ENCODE data around the gene NID2.

The NID2 gene

DNA sequence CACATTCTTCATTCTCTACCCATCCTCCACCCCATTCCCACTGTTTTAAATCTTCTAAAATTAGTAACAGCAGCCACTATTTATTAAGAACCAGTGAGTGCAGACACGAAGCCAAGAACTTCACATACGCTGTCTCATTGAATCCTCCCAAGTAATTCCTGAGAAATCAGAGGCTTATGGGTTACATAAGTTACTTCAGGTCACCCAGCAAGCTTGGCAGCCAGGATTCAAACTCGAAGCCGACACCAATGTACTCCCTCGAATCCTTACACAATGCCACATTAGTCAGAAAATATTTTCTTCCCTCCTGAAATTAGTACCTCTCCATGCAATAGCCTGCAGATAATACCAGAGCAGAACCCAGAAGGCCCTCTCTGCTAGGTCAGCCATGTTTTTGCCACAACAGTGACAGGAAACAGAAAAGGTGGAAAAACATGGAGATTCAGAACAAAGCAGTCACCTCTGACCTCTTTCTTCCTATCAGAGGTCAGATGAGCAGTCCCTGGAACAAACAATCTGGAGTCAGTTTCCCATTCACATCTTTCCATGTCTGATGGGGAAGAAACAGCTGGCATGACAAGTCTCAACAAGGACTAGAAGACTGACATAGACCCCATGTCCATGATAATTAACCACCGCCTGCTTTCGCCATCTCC is 16.4 kb downstream of the NID2 start:
- no peak for DNase-seq

DNA sequence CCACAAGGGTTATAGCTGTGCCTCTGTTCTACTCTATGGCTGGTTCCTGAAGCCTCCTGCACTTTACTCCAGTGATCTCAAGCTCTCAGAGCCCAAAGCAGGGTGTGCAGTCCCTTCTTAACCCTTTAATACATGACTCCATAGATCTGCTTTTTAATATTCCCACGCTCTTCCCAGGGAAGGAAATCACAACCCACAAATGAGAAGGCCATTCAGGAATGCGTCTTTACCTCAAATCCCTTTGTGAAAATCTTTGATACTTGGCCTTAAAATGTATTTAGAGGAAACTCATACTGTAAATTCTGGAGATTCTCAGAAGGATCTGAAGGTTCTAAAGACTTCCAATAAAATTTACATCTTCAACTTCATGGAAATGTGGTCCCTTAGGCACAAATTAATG is 17.0 kb downstream of the NID2 start:
- DNase-seq: no peak

DNA sequence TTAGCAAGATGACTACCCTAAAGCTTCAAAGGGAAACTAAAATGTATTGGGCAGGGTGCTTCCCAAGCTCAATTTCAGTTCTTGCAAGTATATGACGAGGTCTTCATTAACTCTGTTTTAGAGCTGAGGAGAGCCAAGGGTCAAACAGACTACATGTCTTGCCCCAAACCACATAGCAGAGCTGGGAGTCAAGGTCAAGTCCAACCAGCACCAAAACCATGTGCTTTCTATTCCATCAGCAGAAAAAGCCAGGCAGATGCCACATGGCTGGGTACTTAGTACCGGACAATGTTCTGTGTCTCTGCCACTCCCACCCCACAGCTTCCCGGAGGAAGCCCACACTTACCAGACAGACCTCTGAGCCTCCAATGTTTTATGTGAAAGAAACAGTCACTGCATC is 17.6 kb downstream of the NID2 start:
- DNase-seq: no peak

DNA sequence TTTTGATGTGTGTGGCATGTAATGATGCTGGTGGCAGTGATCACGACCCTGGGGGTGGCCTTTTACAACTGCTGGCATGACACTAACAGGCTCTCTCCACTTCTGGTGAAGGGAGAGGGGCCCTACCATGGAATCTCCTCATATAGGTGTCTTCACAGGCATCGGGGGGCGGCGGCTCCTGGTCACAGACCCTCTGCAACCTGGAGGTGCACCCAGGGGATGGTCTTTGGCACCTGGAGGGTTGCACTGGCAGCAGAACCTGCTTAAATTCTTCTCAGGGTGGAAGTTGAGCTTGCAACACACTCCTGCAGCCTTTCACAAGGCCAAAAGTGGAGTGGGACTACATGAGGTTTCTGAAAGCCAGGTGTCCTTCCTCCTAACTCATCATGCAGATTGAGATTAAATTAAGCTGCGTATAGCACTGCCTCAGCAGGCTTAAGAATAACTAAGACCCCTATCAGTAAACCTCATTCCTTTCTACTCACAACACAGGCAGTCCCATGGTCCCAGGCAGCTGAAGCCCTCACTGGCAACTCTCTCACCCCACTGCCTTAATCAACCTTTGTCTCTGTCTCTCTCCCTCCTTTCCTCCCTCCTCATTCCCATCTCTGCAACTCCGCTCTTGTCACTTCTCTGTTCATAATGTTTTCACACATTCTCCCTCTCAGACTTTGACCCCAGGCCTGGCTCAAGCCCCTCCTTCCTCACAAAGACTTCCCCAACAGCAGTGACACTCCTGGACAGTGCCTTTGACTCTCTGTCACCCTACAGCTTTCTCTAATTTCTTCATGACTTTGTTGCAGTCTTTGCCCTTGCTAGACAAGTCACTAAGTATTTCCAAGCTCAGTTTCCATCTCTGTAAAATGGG is 18.9 kb downstream of the NID2 start:
- DNase-seq: no peak

DNA sequence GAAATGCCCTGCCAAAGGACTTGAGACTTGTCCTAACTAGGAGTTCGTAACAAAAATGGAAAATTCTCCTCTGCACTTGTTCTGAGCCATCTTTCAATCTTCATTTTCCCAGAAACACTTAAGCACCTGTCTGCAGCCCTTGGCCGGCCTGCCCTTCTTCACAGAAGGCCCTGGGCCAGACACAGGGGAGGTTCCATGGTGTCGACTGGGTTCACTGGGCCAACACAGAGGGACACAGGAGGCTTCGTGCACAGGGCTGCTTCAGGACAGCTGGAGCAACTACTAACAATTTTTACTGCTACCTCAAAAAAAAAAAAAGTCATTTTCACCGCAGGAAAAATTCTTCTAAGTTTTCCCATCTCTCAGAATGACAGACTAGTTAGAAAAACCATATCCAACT is 19.6 kb downstream of the NID2 start:
- DNase-seq: no peak

DNA sequence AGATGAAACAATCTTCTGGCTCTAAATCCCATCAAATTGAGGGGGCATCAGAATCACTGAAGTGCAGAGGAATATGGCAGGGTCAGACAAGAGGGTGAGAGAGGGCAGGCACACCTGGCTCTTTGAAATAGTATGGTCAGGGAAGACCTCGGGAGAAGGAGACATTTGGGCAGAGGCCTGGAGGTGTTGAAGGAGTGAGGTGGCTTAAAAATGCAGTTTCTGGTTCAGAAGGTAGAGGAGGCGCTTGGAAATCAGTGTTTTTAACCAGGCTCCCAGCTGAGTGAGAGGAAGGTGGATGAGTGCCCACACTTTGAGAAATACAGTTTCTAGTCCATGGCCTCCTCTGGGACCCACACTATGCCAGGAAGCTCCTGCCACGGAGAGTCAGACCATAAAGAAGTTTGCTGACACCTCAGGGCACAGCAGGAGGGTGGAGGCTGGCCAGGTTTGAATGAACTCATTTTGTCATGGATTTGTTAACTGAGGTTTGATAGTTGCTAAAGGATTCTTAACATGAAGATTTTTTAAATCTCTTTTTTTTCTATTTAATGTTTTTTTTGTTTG is 20.1 kb downstream of the NID2 start:
- DNase-seq: no peak

DNA sequence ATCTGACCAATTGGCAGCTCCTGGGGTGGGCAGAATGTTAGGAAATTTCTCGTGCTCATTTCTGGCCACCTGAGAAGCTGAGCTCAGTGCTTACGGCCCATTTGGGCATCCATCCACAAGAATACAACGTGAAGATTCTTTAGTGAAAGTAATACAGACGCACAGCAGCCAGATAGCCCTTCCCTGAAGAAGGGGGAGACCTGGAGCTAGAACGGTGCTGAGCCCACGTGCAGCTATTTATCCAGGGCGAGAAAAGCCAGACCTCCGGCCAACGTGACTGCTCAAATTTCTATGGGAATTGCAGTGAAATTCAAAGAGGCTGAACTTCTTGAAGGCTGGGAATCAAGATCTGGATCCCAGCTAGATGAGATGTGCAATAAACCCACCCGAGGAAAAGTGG is 20.7 kb downstream of the NID2 start:
- DNase-seq: no peak

DNA sequence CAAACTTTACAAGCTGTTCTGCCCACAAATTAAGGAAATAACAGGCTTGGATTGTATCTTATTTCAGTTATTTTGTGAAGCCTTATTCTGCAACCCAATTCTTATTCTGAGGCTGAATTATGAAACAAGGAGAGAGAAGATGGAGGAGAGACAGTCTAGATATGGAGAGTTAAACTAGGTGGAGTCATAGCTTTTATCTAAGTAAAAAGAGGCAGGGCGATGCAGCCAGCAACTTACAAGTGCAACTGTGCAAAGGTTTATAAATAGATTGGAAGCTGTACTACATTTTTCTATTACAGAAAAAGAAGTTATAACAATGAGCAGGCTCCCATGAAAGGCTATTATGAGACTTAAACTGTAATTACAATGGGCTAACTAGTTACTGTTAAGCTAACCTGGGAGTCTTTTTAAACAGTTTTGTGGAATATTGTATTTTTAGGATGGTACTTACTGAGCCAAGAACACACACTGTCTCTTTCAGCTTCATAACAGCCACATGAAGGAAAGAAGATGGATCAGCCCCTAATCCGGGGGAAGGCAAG is 22.4 kb downstream of the NID2 start:
- DNase-seq: no peak

DNA sequence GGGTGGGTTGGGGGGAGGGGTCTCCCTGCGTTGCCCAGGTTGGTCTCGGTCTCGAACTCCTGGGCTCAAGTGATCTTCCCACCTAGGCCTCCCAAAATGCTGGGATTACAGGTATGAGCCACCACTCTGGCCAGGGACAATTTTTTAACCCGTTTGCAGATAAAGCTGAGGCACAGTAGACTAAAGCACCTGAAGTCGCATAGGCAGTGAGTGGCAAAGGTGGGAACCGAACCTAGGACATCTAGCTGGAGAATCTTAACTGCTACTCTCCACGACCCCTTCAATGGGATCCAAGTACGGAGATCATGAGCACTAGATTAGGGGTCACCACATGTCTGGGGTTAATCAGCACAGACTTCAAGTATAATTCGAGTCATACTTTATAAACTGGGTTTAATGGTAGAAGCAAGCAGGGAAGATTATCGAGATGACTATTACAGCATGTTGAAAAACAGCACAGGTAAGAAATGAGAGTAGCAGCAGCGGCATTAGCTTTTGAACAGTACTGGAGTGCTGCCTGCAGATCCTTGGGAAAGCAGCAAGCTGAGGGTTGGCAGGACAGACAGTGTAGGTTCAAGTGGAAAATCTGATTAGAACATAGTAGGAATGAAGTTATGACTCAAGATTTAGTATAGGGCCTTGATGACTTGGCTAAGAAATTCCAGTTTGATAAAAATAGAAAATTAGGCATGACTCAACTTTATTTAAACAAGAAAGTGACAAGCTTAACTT is 23.9 kb downstream of the NID2 start:
- DNase-seq: no peak

DNA sequence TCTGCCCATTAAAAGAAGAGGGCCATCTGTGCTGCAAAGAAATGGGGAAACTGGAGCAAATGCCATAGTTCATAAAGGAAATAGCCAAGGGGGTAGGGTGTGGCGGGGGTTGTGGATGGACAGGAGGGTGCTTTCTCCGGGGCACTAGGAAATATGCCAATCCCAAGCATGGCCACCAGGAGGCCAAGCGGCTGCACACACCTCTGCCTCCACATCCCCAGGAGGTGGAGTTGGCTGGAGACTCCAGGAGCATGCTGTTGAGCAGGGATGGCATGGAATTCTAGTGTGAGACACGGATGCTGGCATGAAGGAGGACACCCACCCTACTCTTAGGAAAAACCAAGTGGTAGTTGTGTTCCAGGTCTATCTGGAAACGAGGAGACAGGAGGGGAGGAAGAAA is 25.2 kb downstream of the NID2 start:
- DNase-seq: no peak

DNA sequence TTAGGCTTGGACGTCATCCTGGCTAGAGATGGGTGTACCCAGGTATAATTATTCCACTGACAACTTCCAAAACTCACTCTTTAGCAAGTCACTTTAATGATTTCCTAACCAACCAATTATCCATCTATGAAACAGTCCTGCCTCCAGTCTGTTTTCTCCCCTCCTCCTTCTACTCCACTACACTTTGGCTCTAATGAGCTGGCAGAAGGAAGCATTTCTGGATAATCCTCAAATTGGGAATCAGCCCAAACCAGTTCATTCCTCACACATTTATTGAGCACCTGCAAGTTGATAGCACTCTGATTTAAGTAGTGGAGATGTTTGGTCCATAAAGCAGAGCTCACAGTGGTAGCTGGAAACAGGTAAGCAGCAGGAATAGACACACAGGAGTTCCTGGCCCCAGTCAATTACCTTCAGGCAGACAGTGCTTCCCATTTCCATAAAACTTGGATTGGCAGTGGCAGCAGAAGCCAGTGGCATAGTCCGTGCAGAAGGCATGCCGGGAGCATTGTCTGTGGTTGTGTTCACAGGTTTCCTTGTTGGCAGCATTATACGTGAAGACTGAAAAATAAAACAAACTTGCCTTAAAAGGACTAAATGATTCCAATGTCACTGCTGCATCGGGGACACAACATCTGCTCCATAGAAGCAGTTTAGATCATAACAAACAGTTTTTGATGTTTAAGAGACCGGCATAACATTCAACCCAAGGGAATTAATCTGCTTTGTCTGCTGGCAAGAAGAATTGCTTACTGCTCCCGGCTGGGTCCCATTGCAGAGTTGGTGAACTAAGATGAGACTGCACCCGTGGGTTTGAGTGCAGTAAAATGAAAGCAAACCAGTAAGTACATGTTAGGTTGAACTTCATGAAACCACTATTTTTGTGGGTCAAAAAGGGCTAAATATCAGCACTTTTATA is 26.2 kb downstream of the NID2 start:
- DNase-seq: peak; percentile 22

DNA sequence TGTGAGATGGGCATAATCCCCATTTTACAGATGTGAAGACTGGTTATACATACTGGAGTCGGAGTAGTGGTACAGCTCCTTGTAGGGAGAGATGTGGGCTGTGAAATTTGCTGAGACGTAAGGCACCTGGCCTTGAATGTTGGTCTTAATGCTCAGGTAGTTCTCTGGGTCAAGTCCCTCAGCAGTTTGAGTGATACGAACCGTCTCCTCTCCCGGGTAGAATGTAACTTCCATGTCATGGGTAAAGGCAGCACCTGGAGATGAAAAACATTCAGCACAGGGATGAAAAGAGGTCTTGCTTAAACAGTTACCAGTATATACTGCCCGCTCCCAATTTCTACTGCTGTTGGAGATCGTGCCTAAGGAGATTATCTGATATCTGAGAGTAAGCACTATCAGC is 28.3 kb downstream of the NID2 start:
- DNase-seq: no peak

DNA sequence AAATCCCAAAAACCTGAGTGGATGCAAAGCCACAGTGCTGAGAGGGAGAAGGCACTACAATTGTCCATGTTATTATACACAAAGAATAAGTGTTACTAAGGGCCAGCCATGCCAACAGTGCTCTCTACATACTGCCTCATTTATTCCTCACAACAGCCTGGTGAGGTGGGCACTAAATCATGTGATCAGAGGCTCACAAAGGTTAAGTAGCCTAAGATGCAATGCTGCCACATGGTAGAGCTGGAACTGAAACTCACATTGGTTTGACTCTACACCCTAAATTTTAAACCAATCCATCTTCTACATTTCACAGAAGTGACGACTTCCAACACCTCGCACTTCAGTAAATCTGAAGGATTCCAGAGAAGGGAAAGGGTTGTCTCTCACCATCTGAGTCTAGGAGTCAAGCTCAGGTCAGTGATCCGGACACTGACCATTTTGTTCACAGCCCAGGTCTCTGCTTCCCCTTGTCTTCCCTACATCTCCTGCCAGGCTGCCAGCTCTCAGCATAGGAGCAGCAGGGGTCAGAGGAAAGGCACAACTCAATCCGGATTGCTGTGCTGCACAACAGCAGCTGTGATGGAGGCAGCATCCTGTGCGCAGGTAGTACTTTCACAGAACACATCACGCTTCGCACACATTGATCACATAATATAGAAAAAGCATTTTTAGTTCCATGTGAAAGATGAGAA is 29.6 kb downstream of the NID2 start:
- no peak for DNase-seq

DNA sequence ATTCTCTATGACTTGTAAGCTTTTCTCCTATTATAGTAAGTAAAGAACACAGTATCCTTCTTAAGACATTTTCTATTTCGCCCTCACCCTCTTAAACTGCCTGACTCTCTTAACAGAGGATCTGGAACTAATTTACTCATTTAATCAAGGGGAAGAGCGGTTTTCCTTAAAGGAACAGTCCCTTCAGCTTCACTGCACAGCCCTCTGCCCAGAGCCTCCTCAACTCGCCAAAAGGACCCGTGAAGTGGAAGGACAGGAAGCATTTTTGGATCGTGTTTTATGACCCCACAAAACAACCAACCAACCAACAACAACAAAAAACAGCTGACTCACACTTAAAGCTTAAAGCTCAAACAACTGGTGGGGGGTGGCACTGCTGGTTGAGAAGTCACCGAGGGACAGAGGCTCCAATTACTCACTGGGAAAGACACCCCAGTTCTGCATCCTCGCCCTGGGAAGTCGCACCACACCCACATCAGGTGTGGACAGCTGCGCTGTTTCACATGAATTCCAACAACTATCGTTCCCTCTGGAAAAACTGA is 35.7 kb downstream of the NID2 start:
- DNase-seq: no peak

DNA sequence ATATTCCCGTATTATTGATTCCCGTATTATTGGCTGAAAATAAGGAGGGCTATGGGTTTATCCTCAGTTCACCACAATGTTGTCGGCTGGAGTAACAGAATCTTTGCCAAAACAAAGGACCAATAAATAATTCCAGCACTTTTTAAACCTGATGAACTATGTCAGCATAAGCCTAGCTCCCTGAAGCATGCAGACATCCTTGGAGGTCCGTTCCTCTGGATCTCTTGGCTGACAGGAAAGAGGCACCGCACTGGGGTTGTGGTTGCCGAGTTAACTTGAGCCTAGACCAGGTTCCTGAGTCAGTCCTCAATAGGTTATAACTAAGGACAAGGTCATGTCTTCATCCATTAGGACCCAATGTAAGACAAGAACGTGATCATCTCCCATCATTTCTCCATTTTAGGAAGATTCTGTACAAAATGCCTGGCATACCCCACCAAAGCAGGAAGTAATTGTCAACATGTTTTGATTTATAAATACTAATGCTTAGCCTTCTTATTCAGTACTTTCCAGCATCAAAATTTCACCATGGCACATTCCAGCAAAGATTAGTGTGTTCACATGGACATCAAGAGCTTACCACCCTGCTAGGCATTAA is 36.6 kb downstream of the NID2 start:
- no peak for DNase-seq

DNA sequence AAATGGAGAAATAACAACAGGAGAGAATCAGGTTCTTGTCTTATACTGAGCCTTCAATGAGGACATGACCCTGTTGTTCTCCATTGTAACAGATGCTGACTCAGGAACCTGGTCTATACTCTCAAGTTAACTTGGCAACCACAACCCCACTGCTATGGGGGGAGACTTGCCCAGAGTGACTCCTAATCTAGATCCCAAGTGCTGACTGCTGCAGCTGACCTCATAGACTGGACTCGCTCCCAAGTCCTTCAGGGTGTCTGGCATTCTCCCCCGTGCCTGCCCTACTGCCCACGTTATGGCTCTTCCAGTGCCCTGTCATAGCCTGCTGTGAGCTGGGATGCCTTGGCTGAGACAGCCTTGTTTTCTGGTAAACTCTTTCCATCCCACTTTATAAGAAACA is 37.1 kb downstream of the NID2 start:
- no peak for DNase-seq

DNA sequence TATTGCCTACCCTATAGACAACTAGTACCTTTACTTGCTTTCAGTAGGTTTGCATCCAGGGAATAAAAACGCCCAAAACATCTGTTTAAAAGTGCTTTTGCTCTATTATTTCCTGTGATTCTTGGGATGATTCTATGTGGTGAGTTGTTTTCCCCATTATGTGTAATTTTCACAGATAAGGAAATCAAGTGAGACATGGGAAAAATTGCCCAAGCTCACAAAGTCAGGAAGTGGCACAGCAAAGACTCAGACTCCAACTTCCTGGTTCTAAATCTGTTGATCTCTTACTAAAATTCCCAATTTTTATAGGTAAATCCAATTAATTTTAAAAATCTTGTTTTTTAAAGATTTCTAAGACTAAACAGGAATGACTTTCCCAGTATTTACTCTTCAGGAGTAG is 39.0 kb downstream of the NID2 start:
- DNase-seq: no peak

DNA sequence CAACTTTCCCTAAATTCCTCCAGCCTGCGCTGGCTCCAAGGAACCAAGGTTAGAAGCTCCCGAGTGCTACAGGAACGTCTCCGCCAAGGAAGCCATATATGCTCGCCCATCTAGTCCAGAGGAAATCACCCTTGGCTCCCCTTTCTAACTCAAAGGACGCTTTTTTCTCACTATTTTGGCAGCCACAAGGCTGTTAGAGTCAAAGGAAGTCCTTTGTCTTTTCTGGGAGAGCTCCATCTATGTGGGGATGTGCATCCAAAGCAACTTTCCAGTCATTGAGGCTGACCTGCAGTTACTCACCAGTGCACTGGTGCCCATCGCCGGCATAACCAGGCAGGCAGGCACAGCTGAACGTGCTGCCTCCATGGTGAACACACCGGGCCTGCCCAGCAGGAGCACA is 42.0 kb downstream of the NID2 start:
- DNase-seq: no peak

DNA sequence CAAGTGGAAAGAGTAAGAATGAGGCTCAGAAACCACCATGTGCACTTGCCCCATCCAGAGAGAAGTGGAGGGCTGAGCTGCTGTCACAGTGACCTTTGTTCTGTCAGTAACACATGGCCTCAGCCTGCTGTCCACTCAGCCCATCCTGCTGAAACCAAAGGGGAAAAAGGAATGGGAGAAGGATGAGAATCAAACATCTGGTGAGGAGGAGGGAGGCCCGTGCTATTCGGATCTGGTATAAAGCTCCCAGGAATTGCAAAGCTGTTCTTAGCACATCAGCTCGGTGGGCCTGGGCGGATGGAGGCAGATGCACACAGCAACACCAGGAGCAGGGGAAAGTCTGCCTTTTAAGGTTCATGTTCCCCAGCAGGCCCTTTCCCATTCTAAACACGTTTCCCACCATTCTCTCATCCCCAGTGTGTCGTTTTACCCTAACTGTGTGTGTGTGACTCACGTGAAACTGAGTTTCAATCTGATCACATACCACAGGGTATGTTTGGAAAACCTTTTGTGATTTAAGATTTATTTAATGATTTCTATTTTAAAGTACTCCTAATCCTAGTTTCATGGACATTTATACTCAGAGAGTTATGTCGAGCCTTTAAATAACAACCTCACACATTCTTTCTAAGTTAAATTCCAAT is 42.7 kb downstream of the NID2 start:
- no peak for DNase-seq

DNA sequence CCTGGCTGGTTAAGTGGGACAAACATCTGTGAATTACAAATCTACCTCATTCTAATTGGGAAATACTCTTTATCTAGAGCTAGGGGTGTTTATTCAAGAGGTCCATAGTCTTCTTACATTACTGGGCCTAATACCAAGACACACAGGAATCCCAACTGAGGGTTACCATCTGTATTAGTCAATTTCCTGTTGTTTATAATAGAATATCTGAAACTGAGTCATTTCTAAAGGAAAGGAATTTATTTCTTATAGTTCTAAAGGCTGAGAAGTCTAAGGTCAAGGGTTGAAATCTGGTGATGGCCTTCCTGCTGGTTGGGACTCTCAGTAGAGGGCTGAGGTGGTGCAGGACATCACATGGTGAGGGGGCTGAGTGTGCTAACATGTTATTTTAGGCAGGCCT is 43.5 kb downstream of the NID2 start:
- peak; percentile 53 for DNase-seq
